HCT116 (cell line): Measurements from ENCODE around the gene ROBO1. TPM values are rescaled to one million over a fixed set of nuclear protein-coding genes. Genes with fewer than 3 reads are reported as not detected.

Experiments used
- ATAC-seq: fragments of 200-7000 bp; cut with Tn5 transposase; 2 replicates; pipeline ENCODE4 v1.9.1; 2020; ENCODE audit warnings: mild to moderate bottlenecking, moderate library complexity
- BruUV-seq: library from RNA; stranded (reverse); fragments of 400-500 nt; replicated peaks from 2 replicates; lab custom pipeline; 2021; lab: Mats Ljungman, UMichigan
- CTCF ChIA-PET: fragments of 300-600 bp; sonication (Branson Sonifier 250); formaldehyde crosslinking; loops from one replicate; lab custom pipeline; 2021; ENCODE audit warnings: antibody characterized with exemption; lab: Charles Lee
- POLR2A ChIA-PET: fragments of 300-600, 350-600 bp; sonication (Branson Sonifier 250); formaldehyde crosslinking; loops from one replicate; lab custom pipeline; 2021; ENCODE audit warnings: antibody characterized with exemption; lab: Charles Lee
- RAD21 ChIA-PET, 2 experiments: fragments of 300-600 bp; sonication (Branson Sonifier 250); formaldehyde crosslinking; loops; one replicate each; lab custom pipeline; 2023; ENCODE audit warnings: low total read pairs in 2 of 2; ENCODE audit not compliant: uncharacterized antibody in 2 of 2, unreplicated experiment in 2 of 2, low non-redundant PET in 1 of 2; lab: Charles Lee
- DNase-seq: peaks from one replicate; pipeline ENCODE4 v3.0.0-alpha.2; 2010; ENCODE audit warnings: low read depth, low spot score
- H2AFZ ChIP-seq: fragments of 200-600 bp; shearing (Covaris generic), sonication (generic); 2 replicates; pipeline ENCODE4 v1.6.1; 2017; ENCODE audit warnings: low read depth, mixed run types, mixed read lengths, antibody characterized with exemption, low read length; ENCODE audit not compliant: poor library complexity, severe bottlenecking
- H3K27ac ChIP-seq: 2 replicates; pipeline ENCODE4 v1.5.1; 2012; ENCODE audit warnings: low read depth, low read length
- H3K27me3 ChIP-seq: fragments of 200-600 bp; sonication (generic); 2 replicates; pipeline ENCODE4 v1.6.1; 2016; ENCODE audit warnings: mixed run types, low read length, mixed read lengths; ENCODE audit not compliant: insufficient read depth
- H3K36me3 ChIP-seq, 2 experiments: fragments of 200-500 bp in 1 of 2; fragments of 200-600 bp in 1 of 2; sonication (Bioruptor generic) in 1 of 2; sonication (generic) in 1 of 2; 2 replicates each; pipeline versions ENCODE4 v1.5.1 to v1.6.1; 2014 to 2016; ENCODE audit warnings: low read length in 2 of 2, inconsistent platforms in 1 of 2, mixed read lengths in 1 of 2, mixed run types in 1 of 2; ENCODE audit not compliant: insufficient read depth in 2 of 2, control insufficient read depth in 1 of 2
- H3K4me1 ChIP-seq, 2 experiments: fragments of 200-600 bp in 1 of 2; sonication (generic) in 1 of 2; 2 replicates each; pipeline versions ENCODE4 v1.5.1 to v1.6.1; 2012 to 2017; ENCODE audit warnings: low read length in 2 of 2, inconsistent platforms in 1 of 2, mild to moderate bottlenecking in 1 of 2, mixed read lengths in 1 of 2, mixed run types in 1 of 2, moderate library complexity in 1 of 2; ENCODE audit not compliant: insufficient read depth in 2 of 2, control insufficient read depth in 1 of 2
- H3K4me2 ChIP-seq: fragments of 200-600 bp; sonication (generic); 2 replicates; pipeline ENCODE4 v1.6.1; 2017; ENCODE audit warnings: mixed run types, low read length, mixed read lengths
- H3K4me3 ChIP-seq, 2 experiments: fragments of 200-600 bp in 1 of 2; sonication (generic) in 1 of 2; replicated peaks in 1 of 2; 2 replicates each; pipeline ENCODE4 v1.5.1; 2011 to 2016; ENCODE audit warnings: low read length in 2 of 2, control low read depth in 1 of 2, low read depth in 1 of 2, mild to moderate bottlenecking in 1 of 2, mixed read lengths in 1 of 2, mixed run types in 1 of 2
- H3K79me2 ChIP-seq: fragments of 200-600 bp; sonication (generic); 2 replicates; pipeline ENCODE4 v1.6.1; 2017; ENCODE audit warnings: mild to moderate bottlenecking, mixed run types, low read length, moderate library complexity, mixed read lengths; ENCODE audit not compliant: insufficient read depth
- H3K9ac ChIP-seq: fragments of 200-600 bp; sonication (generic); 2 replicates; pipeline ENCODE4 v1.6.1; 2016; ENCODE audit warnings: low read length, mixed read lengths
- H3K9me2 ChIP-seq: fragments of 200-600 bp; sonication (generic), shearing (Covaris generic); 2 replicates; pipeline ENCODE4 v1.6.1; 2017; ENCODE audit warnings: mixed run types, mild to moderate bottlenecking, moderate library complexity; ENCODE audit not compliant: insufficient read depth
- H3K9me3 ChIP-seq, 2 experiments: fragments of 200-500 bp in 1 of 2; fragments of 200-600 bp in 1 of 2; sonication (Bioruptor generic) in 1 of 2; sonication (generic) in 1 of 2; 2 replicates each; pipeline ENCODE4 v1.6.1; 2014 to 2017; ENCODE audit warnings: low read length in 2 of 2, mixed read lengths in 2 of 2, inconsistent platforms in 1 of 2, low read depth in 1 of 2, mild to moderate bottlenecking in 1 of 2, mixed run types in 1 of 2, moderate library complexity in 1 of 2; ENCODE audit not compliant: control insufficient read depth in 1 of 2, insufficient read depth in 1 of 2
- H4K20me1 ChIP-seq: fragments of 200-600 bp; sonication (generic), shearing (Covaris generic); 2 replicates; pipeline ENCODE4 v1.6.1; 2017; ENCODE audit warnings: mixed run types, mild to moderate bottlenecking, moderate library complexity; ENCODE audit not compliant: insufficient read depth
- ELF1 ChIP-seq: IDR thresholded peaks from 2 replicates; pipeline ENCODE4 v1.6.1; 2012; ENCODE audit warnings: low read depth, borderline replicate concordance
- SIN3A ChIP-seq: IDR thresholded peaks from 2 replicates; pipeline ENCODE4 v1.6.1; 2012; ENCODE audit warnings: low read depth
- ZFX ChIP-seq: fragments of 450-650 bp; IDR thresholded peaks from 2 replicates; pipeline ENCODE4 v1.6.1; 2017
- intact Hi-C: fragments of 100-400 bp; cut with micrococcal nuclease; formaldehyde crosslinking; loops from 2 replicates; pipeline ENCODE4 v1.10.0; 2022
- total RNA-seq: library from RNA; stranded (reverse); gene quantifications from one replicate; pipeline ENCODE4 v1.2.1, GENCODE V29; 2021; ENCODE audit not compliant: unreplicated experiment
- TF ChIP-seq, protein P1 (sequence below), 3 experiments: fragments of 200-600 bp in 1 of 3; sonication (generic) in 1 of 3; IDR thresholded peaks in 2 of 3; conservative IDR thresholded peaks in 1 of 3; 2 replicates each; pipeline ENCODE4 v1.5.1; 2012 to 2017; ENCODE audit warnings: low read depth in 2 of 3, low read length in 2 of 3, antibody characterized with exemption in 1 of 3, borderline replicate concordance in 1 of 3, control low read depth in 1 of 3, mild to moderate bottlenecking in 1 of 3, mixed read lengths in 1 of 3, mixed run types in 1 of 3, moderate library complexity in 1 of 3; ENCODE audit not compliant: insufficient read depth in 1 of 3

The ROBO1 gene
- total RNA-seq, 1 experiment from 2014 or later = 0.27 TPM

- no peak for DNase-seq
- intact Hi-C loops = loop anchor here (5.0 kb wide), 1 partner anchor 277 kb away; no protein-coding TSS in a partner anchor
- TF ChIP-seq, protein P1, sequence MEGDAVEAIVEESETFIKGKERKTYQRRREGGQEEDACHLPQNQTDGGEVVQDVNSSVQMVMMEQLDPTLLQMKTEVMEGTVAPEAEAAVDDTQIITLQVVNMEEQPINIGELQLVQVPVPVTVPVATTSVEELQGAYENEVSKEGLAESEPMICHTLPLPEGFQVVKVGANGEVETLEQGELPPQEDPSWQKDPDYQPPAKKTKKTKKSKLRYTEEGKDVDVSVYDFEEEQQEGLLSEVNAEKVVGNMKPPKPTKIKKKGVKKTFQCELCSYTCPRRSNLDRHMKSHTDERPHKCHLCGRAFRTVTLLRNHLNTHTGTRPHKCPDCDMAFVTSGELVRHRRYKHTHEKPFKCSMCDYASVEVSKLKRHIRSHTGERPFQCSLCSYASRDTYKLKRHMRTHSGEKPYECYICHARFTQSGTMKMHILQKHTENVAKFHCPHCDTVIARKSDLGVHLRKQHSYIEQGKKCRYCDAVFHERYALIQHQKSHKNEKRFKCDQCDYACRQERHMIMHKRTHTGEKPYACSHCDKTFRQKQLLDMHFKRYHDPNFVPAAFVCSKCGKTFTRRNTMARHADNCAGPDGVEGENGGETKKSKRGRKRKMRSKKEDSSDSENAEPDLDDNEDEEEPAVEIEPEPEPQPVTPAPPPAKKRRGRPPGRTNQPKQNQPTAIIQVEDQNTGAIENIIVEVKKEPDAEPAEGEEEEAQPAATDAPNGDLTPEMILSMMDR (IDR thresholded peaks at IDR 0.05 in 2 of 3, conservative IDR thresholded peaks at IDR 0.05 in 1 of 3; ENCODE audit: borderline replicate concordance in 1 of 3, insufficient read depth in 1 of 3, low read depth in 2 of 3, low read length in 2 of 3) = no peak
- CTCF ChIA-PET = no interaction called here
- no peak overlapping the region for H3K4me3 ChIP-seq
- no peak overlapping the region for H2AFZ ChIP-seq
- H3K79me2 ChIP-seq = no peaks in the 10 kb centered on the region
- H3K9ac ChIP-seq = no peak overlapping the region
- no peaks in the 10 kb centered on the region for H3K27me3 ChIP-seq
- no peaks in the 10 kb centered on the region for H3K9me2 ChIP-seq
- H3K4me1 ChIP-seq = no peaks in the 10 kb centered on the region
- RAD21 ChIA-PET = no interaction called here
- BruUV-seq = no TSS peak
- ATAC-seq = no peak
- POLR2A ChIA-PET = no interaction called here
- no peaks in the 10 kb centered on the region; the same call in 1 of the 2 replicates for H4K20me1 ChIP-seq
- peaks cover 6 to 7% of the 10 kb centered on the region in 2 experiments; a peak in 2 of 4 replicates for H3K9me3 ChIP-seq
- no peak overlapping the region for H3K27ac ChIP-seq
- H3K4me2 ChIP-seq = no peak overlapping the region
- H3K36me3 ChIP-seq = no peaks in the 10 kb centered on the region
Observed at GRCh38 chr3:79085171-79085570, 682.6 kb downstream of the ROBO1 start.

DNA sequence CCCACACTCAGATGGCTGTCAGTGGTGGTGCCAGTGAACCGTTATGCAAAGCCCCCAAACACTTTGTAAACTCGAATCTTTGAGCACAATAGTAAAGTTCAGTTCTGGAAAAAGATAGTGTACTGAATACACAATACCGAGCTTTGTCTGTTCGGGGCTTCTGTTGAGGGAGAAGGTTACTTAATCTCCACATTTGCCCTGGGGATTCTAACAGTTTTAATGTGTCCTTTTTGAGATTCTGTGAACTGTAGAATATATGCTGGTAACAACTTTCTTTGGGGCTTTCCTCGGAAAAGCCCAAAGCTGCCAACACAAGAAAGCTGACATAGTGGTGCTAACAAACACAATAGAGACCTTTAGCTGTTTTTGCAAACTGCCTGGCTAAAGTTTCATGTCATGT is 686.5 kb downstream of the ROBO1 start:
- H3K4me1 ChIP-seq = no peaks in the 10 kb centered on the region
- H3K9me3 ChIP-seq = peaks cover 6 to 15% of the 10 kb centered on the region in 2 experiments; a peak in 1 of 4 replicates
- no peak overlapping the region for H3K4me3 ChIP-seq
- no peaks in the 10 kb centered on the region for H3K9me2 ChIP-seq
- H3K4me2 ChIP-seq = no peak overlapping the region
- DNase-seq (no peak), ATAC-seq (no peak)
- no peaks in the 10 kb centered on the region; the same call in 1 of the 2 replicates for H4K20me1 ChIP-seq
- no peak overlapping the region for H2AFZ ChIP-seq
- H3K27me3 ChIP-seq = no peaks in the 10 kb centered on the region
- H3K27ac ChIP-seq = no peak overlapping the region
- ChIA-PET RAD21 (no interaction called here), POLR2A (no interaction called here), CTCF (no interaction called here)
- intact Hi-C loops = no loop called here
- no peaks in the 10 kb centered on the region for H3K36me3 ChIP-seq
- H3K79me2 ChIP-seq = no peaks in the 10 kb centered on the region
- BruUV-seq = no TSS peak
- no peak overlapping the region for H3K9ac ChIP-seq
- TF ChIP-seq SIN3A (no peak), ELF1 (no peak), ZFX (no peak)
- TF ChIP-seq, all 23 proteins: peak for 0
